ENCODE measurements around the gene WDCP.

Gene WDCP

DNA sequence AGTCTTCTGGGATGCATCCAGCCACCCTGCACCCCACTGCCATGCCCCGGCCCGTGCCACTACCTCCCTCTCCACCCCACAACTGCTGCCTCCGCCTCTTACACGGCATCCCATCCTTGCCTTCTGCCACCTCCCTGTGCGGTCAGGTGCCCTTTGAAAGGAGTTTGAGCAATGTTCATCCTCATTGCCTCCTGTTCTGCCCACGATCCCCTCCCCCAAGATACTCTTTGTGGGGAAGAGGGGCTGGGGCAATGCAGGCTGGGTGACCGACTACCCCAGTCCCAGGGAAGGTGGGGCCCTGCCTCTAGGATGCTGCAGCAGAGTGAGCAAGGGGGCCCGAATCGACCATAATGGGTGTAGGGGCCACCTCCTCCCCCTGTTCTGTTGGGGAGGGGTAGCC is 28.9 kb downstream of the WDCP start:
- peaks cover 3% of the 10 kb centered on the region; the same call in 1 of the 2 replicates for H3K36me3 ChIP-seq (ENCODE audit: insufficient read depth, low read length)
- H4K20me1 ChIP-seq (ENCODE audit: insufficient read depth, low read length) = no peaks in the 10 kb centered on the region

DNA sequence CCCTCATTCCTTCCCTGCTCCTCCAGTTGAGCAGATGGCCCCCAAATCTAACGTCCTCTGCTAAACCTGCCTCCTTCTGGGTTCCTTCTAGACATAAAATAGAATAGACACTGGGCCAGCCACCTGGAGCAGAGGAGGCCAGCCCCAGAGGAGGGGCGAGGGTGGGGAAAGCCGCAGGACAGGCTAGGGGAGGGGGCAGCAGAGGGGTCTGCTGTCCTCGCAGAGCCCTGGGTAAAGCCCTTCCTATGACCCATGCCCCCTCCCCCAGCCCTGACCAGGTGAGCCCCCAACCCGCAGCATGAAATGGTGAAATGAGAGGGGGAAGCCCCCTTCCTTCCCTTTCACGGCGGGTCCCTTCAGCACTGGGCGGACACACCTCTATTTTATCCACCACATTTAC is 29.5 kb downstream of the WDCP start:
- Histone ChIP-seq H2AFZ (ENCODE audit: low read length) (no peak overlapping the region), H3K4me3 (ENCODE audit: low read depth, low read length, poor library complexity, severe bottlenecking) (no peak overlapping the region), H3K9me3 (ENCODE audit: low read length) (no peaks in the 10 kb centered on the region), H3K4me2 (ENCODE audit: low read length) (no peak overlapping the region), H3K9ac (ENCODE audit: low read length) (no peak overlapping the region), H4K20me1 (ENCODE audit: insufficient read depth, low read length) (no peaks in the 10 kb centered on the region), H3K27ac (ENCODE audit: low read depth, low read length, poor library complexity, severe bottlenecking) (no peak overlapping the region), H3K36me3 (ENCODE audit: insufficient read depth, low read length) (no peaks in the 10 kb centered on the region), H3K9me2 (ENCODE audit: low read depth, low read length) (no peaks in the 10 kb centered on the region), H3K4me1 (ENCODE audit: insufficient read depth, low read length, severe bottlenecking) (no peaks in the 10 kb centered on the region), H3K27me3 (ENCODE audit: insufficient read depth, low read length) (no peaks in the 10 kb centered on the region), H3K79me2 (ENCODE audit: insufficient read depth, low read length) (no peaks in the 10 kb centered on the region), H3F3A (ENCODE audit: insufficient read depth, low read length) (no peaks in the 10 kb centered on the region)
- TF ChIP-seq EZH2 (IDR thresholded peaks at IDR 0.05; ENCODE audit: borderline replicate concordance, low read length) = no peak
- TF ChIP-seq, protein P1, sequence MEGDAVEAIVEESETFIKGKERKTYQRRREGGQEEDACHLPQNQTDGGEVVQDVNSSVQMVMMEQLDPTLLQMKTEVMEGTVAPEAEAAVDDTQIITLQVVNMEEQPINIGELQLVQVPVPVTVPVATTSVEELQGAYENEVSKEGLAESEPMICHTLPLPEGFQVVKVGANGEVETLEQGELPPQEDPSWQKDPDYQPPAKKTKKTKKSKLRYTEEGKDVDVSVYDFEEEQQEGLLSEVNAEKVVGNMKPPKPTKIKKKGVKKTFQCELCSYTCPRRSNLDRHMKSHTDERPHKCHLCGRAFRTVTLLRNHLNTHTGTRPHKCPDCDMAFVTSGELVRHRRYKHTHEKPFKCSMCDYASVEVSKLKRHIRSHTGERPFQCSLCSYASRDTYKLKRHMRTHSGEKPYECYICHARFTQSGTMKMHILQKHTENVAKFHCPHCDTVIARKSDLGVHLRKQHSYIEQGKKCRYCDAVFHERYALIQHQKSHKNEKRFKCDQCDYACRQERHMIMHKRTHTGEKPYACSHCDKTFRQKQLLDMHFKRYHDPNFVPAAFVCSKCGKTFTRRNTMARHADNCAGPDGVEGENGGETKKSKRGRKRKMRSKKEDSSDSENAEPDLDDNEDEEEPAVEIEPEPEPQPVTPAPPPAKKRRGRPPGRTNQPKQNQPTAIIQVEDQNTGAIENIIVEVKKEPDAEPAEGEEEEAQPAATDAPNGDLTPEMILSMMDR (IDR thresholded peaks at IDR 0.05; ENCODE audit: low read length) = no peak

More for the DNA sequence above, 28.9 kb downstream of the WDCP start:
- Histone ChIP-seq H3K9me3 (ENCODE audit: low read length) (no peaks in the 10 kb centered on the region), H3K27ac (ENCODE audit: low read depth, low read length, poor library complexity, severe bottlenecking) (no peak overlapping the region), H3K9ac (ENCODE audit: low read length) (no peak overlapping the region), H3K27me3 (ENCODE audit: insufficient read depth, low read length) (no peaks in the 10 kb centered on the region), H3K79me2 (ENCODE audit: insufficient read depth, low read length) (no peaks in the 10 kb centered on the region), H3K4me2 (ENCODE audit: low read length) (no peak overlapping the region), H3K9me2 (ENCODE audit: low read depth, low read length) (no peaks in the 10 kb centered on the region), H3K4me3 (ENCODE audit: low read depth, low read length, poor library complexity, severe bottlenecking) (no peak overlapping the region), H3F3A (ENCODE audit: insufficient read depth, low read length) (no peaks in the 10 kb centered on the region), H2AFZ (ENCODE audit: low read length) (no peak overlapping the region), H3K4me1 (ENCODE audit: insufficient read depth, low read length, severe bottlenecking) (no peaks in the 10 kb centered on the region)
- TF ChIP-seq, protein P1 (IDR thresholded peaks at IDR 0.05; ENCODE audit: low read length) = no peak
- TF ChIP-seq EZH2 (IDR thresholded peaks at IDR 0.05; ENCODE audit: borderline replicate concordance, low read length) = no peak

DNA sequence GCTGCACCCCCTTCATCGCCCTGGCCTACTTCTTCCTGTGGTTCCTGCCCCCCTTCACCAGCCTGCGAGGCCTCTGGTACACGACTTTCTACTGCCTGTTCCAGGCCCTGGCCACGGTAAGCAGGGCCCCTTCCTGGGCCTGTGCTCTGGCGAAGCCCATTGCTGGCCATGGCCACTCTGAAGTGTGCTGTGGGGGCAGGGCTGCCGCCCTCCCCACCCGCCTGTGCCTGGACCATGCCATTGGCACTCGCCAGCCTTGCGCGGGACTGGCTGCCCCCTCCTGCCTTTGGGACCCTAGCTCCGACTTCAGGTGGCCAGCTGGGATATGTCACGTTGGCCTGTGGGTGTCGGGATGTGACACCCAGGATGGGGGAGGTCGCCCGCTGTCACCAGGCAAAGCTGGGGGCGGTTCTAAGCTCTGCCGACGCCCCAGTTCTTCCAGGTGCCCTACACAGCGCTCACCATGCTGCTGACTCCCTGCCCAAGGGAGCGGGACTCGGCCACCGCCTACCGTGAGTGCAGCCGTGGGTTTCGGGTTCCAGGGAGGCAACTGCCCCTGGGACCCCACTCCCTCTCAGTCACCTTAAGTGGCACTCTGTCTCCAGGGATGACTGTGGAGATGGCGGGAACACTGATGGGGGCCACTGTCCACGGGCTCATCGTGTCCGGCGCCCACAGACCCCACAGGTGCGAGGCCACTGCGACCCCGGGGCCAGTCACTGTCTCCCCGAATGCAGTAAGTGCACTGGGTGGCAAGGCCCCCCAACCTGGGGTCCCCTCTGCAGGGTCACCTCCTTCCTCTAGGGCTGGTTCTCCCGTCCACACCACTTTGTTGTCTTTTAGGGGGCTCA is 30.1 kb downstream of the WDCP start:
- Histone ChIP-seq H3K36me3 (ENCODE audit: insufficient read depth, low read length) (no peaks in the 10 kb centered on the region), H3K4me1 (ENCODE audit: insufficient read depth, low read length, severe bottlenecking) (no peaks in the 10 kb centered on the region), H2AFZ (ENCODE audit: low read length) (no peak overlapping the region), H3K9me2 (ENCODE audit: low read depth, low read length) (no peaks in the 10 kb centered on the region), H3K4me3 (ENCODE audit: low read depth, low read length, poor library complexity, severe bottlenecking) (no peak overlapping the region), H3K79me2 (ENCODE audit: insufficient read depth, low read length) (no peaks in the 10 kb centered on the region), H4K20me1 (ENCODE audit: insufficient read depth, low read length) (no peaks in the 10 kb centered on the region), H3F3A (ENCODE audit: insufficient read depth, low read length) (no peaks in the 10 kb centered on the region), H3K27ac (ENCODE audit: low read depth, low read length, poor library complexity, severe bottlenecking) (no peak overlapping the region), H3K27me3 (ENCODE audit: insufficient read depth, low read length) (no peaks in the 10 kb centered on the region), H3K4me2 (ENCODE audit: low read length) (no peak overlapping the region), H3K9ac (ENCODE audit: low read length) (no peak overlapping the region), H3K9me3 (ENCODE audit: low read length) (no peaks in the 10 kb centered on the region)
- no peak for TF ChIP-seq EZH2 (IDR thresholded peaks at IDR 0.05; ENCODE audit: borderline replicate concordance, low read length)
- TF ChIP-seq, protein P1 (IDR thresholded peaks at IDR 0.05; ENCODE audit: low read length) = no peak

Measured in OCI-LY1 (cell line).